ENCODE measurements around the gene SHROOM2.

SHROOM2 gene

GRCh38 chrX:9905721-9906120, 119.5 kb downstream of the SHROOM2 start:
- Histone ChIP-seq H3F3A (ENCODE audit: insufficient read depth, low read length) (no peaks in the 10 kb centered on the region), H3K4me3 (ENCODE audit: low read length) (no peak overlapping the region), H3K9me3 (replicated peaks; ENCODE audit: insufficient read depth, low read length) (no peaks in the 10 kb centered on the region), H3K9ac (ENCODE audit: low read length) (no peak overlapping the region), H3K79me2 (ENCODE audit: low read length) (no peaks in the 10 kb centered on the region), H3K27me3 (replicated peaks; ENCODE audit: insufficient read depth, low read length) (no peaks in the 10 kb centered on the region), H3K27ac (ENCODE audit: low read length) (no peak overlapping the region), H2AFZ (ENCODE audit: low read length) (no peak overlapping the region), H4K20me1 (ENCODE audit: insufficient read depth, low read length) (no peaks in the 10 kb centered on the region), H3K9me2 (replicated peaks; ENCODE audit: insufficient read depth, low read length) (no peaks in the 10 kb centered on the region), H3K4me2 (ENCODE audit: low read depth, low read length) (no peak overlapping the region), H3K36me3 (replicated peaks; ENCODE audit: insufficient read depth, low read length) (no peaks in the 10 kb centered on the region), H3K4me1 (ENCODE audit: low read length) (no peaks in the 10 kb centered on the region)
- no peak for TF ChIP-seq CTCF (IDR thresholded peaks at IDR 0.05; ENCODE audit: low read length)
- DNase-seq, result no peak

- Histone ChIP-seq H3K9me2 (replicated peaks; ENCODE audit: insufficient read depth, low read length) (no peaks in the 10 kb centered on the region), H3K27ac (ENCODE audit: low read length) (no peak overlapping the region), H3K4me3 (ENCODE audit: low read length) (no peak overlapping the region), H3K27me3 (replicated peaks; ENCODE audit: insufficient read depth, low read length) (no peaks in the 10 kb centered on the region), H4K20me1 (ENCODE audit: insufficient read depth, low read length) (no peaks in the 10 kb centered on the region), H3K79me2 (ENCODE audit: low read length) (no peaks in the 10 kb centered on the region), H3K36me3 (replicated peaks; ENCODE audit: insufficient read depth, low read length) (no peaks in the 10 kb centered on the region), H3K9ac (ENCODE audit: low read length) (no peak overlapping the region), H3K4me2 (ENCODE audit: low read depth, low read length) (no peak overlapping the region), H3K4me1 (ENCODE audit: low read length) (no peaks in the 10 kb centered on the region), H3K9me3 (replicated peaks; ENCODE audit: insufficient read depth, low read length) (no peaks in the 10 kb centered on the region), H2AFZ (ENCODE audit: low read length) (no peak overlapping the region), H3F3A (ENCODE audit: insufficient read depth, low read length) (no peaks in the 10 kb centered on the region)
- DNase-seq, result no peak
- TF ChIP-seq CTCF (IDR thresholded peaks at IDR 0.05; ENCODE audit: low read length) (no peak), EZH2 (optimal IDR thresholded peaks at IDR 0.05; ENCODE audit: low read depth, low read length) (no peak), EZH2phosphoT487 (IDR thresholded peaks at IDR 0.05; ENCODE audit: low read length) (no peak)
Measured at GRCh38 chrX:9906919-9907318, 120.7 kb downstream of the SHROOM2 start.

- no peak overlapping the region for H3K4me2 ChIP-seq (ENCODE audit: low read depth, low read length)
- no peaks in the 10 kb centered on the region for H3F3A ChIP-seq (ENCODE audit: insufficient read depth, low read length)
- H3K9ac ChIP-seq (ENCODE audit: low read length), result no peak overlapping the region
- no peaks in the 10 kb centered on the region for H3K27me3 ChIP-seq (replicated peaks; ENCODE audit: insufficient read depth, low read length)
- H3K4me1 ChIP-seq (ENCODE audit: low read length), result no peaks in the 10 kb centered on the region
- H3K9me3 ChIP-seq (replicated peaks; ENCODE audit: insufficient read depth, low read length), result no peaks in the 10 kb centered on the region
- no peak for DNase-seq
- H3K79me2 ChIP-seq (ENCODE audit: low read length), result no peaks in the 10 kb centered on the region
- no peaks in the 10 kb centered on the region for H3K9me2 ChIP-seq (replicated peaks; ENCODE audit: insufficient read depth, low read length)
- no peak overlapping the region for H3K27ac ChIP-seq (ENCODE audit: low read length)
- no peaks in the 10 kb centered on the region for H4K20me1 ChIP-seq (ENCODE audit: insufficient read depth, low read length)
- H3K36me3 ChIP-seq (replicated peaks; ENCODE audit: insufficient read depth, low read length), result no peaks in the 10 kb centered on the region
- TF ChIP-seq CTCF (IDR thresholded peaks at IDR 0.05; ENCODE audit: low read length) (no peak), EZH2phosphoT487 (IDR thresholded peaks at IDR 0.05; ENCODE audit: low read length) (no peak), EZH2 (optimal IDR thresholded peaks at IDR 0.05; ENCODE audit: low read depth, low read length) (no peak)
- H2AFZ ChIP-seq (ENCODE audit: low read length), result no peak overlapping the region
- H3K4me3 ChIP-seq (ENCODE audit: low read length), result no peak overlapping the region
Measured at GRCh38 chrX:9907645-9908387, 121.6 kb downstream of the SHROOM2 start.
